HepG2 (cell line): ENCODE measurements around the gene FTSJ1. TPM values are rescaled to one million over a fixed set of nuclear protein-coding genes. Genes with fewer than 3 reads are reported as not detected.
A peak's percentile ranks its signal among the peaks of the same experiment; 100 is the strongest.

Experiments
- AKNA ChIP-seq: sonication (generic); formaldehyde crosslinking; IDR thresholded peaks from 2 replicates; pipeline ENCODE4 v1.4.0; 2020; ENCODE audit warnings: missing genetic modification reagents, borderline replicate concordance
- ARID3A ChIP-seq: IDR thresholded peaks from 2 replicates; pipeline ENCODE4 v1.6.1; 2012; ENCODE audit warnings: low read depth, low read length, improper control_type of control experiment
- CSRNP2 ChIP-seq: sonication (generic); formaldehyde crosslinking; conservative IDR thresholded peaks from 2 replicates; pipeline ENCODE4 v1.8.0; 2022; ENCODE audit warnings: low read depth, missing genetic modification reagents
- ELF4 ChIP-seq: sonication (generic); formaldehyde crosslinking; IDR thresholded peaks from 2 replicates; pipeline ENCODE4 v1.5.0; 2020; ENCODE audit warnings: missing genetic modification reagents, mild to moderate bottlenecking, moderate library complexity, borderline replicate concordance
- GTF2F1 ChIP-seq: fragments of 150-350 bp; IDR thresholded peaks from 2 replicates; pipeline ENCODE4 v1.6.1; 2014; ENCODE audit warnings: low read length
- LRRFIP1 ChIP-seq: sonication (generic); formaldehyde crosslinking; conservative IDR thresholded peaks from 2 replicates; pipeline ENCODE4 v1.4.0; 2020; ENCODE audit warnings: missing genetic modification reagents
- MYC ChIP-seq: sonication (generic); formaldehyde crosslinking; IDR thresholded peaks from 2 replicates; pipeline ENCODE4 v1.9.0; 2021; ENCODE audit warnings: missing genetic modification reagents, borderline replicate concordance
- PCBP1 ChIP-seq: fragments of 200-400 bp; formaldehyde crosslinking; IDR thresholded peaks from 2 replicates; pipeline ENCODE4 v1.6.1; 2017; ENCODE audit warnings: mild to moderate bottlenecking, low read depth, low read length, borderline replicate concordance
- SRSF9 ChIP-seq: fragments of 200-400 bp; formaldehyde crosslinking; IDR thresholded peaks from 2 replicates; pipeline ENCODE4 v1.6.1; 2018; ENCODE audit warnings: borderline replicate concordance, mild to moderate bottlenecking, low read depth, low read length; ENCODE audit not compliant: insufficient read depth, poor library complexity, severe bottlenecking
- SYNCRIP ChIP-seq: fragments of 200-400 bp; formaldehyde crosslinking; IDR thresholded peaks from 2 replicates; pipeline ENCODE4 v1.6.1; 2018; ENCODE audit warnings: mild to moderate bottlenecking, low read depth, low read length; ENCODE audit not compliant: insufficient read depth
- TP53 ChIP-seq: sonication (generic); formaldehyde crosslinking; conservative IDR thresholded peaks from 2 replicates; pipeline ENCODE4 v1.4.0; 2020; ENCODE audit warnings: missing genetic modification reagents
- ZBTB39 ChIP-seq: sonication (generic); formaldehyde crosslinking; IDR thresholded peaks from 2 replicates; pipeline ENCODE4 v1.5.0; 2020; ENCODE audit warnings: missing genetic modification reagents
- ZNF597 ChIP-seq: sonication (generic); formaldehyde crosslinking; IDR thresholded peaks from 2 replicates; pipeline ENCODE4 v1.5.0; 2020; ENCODE audit warnings: missing genetic modification reagents
- polyA plus RNA-seq, 8 experiments: library from polyadenylated mRNA; depleted of rRNA in 3 of 8; stranded (reverse) in 7 of 8; unstranded in 1 of 8; fragments of >200 nt; fragmentation: Illumina TruSeq in 4 of 8; extraction: Trizol in 4 of 8; gene quantifications; 2 replicates each; pipeline versions ENCODE4 v1.2.1 to v1.2.3, GENCODE V29; 2011 to 2016; ENCODE audit warnings: low read depth in 4 of 8, missing spikeins in 1 of 8, mixed read lengths in 1 of 8; ENCODE audit not compliant: insufficient read depth in 1 of 8
- total RNA-seq, 5 experiments: library from RNA; depleted of rRNA; stranded (reverse); fragments of >200 nt; fragmentation: Illumina TruSeq; extraction: Trizol; gene quantifications; 2 replicates each; pipeline ENCODE4 v1.2.3, GENCODE V29; 2016; ENCODE audit warnings: low read depth in 1 of 5

FTSJ1 gene
- total and polyA plus RNA-seq, 2 of the 13 experiments (the other 11 are each of a cell fraction or from before 2014, with no cell fraction given), result 30.3 to 37.9 TPM

GRCh38 chrX:48470110-48470832 is 5.7 kb upstream of the FTSJ1 start, which contains the start of gene SLC38A5 (continued):
- TF ChIP-seq ZBTB39 (0 out of 2 replicates have a peak, but pooled peaks have one; percentile 45), ZNF597 (CRISPR knock-in tag) (no peak), MYC (CRISPR knock-in tag) (peak; percentile 63), LRRFIP1 (no peak), ARID3A (no peak), PCBP1 (no peak), ELF4 (CRISPR knock-in tag) (no peak), CSRNP2 (CRISPR knock-in tag) (no peak), AKNA (CRISPR knock-in tag) (no peak), GTF2F1 (no peak), SYNCRIP (no peak), SRSF9 (no peak), TP53 (CRISPR knock-in tag) (no peak)
